Loucy (cell line): ENCODE data around the gene SORBS1.

ENCODE experiments used
- EZH2phosphoT487 ChIP-seq: fragments of 200-600 bp; IDR thresholded peaks from 2 replicates; pipeline ENCODE4 v1.6.1; 2018; ENCODE audit warnings: antibody characterized with exemption, mild to moderate bottlenecking, moderate library complexity, borderline replicate concordance
- TF ChIP-seq, protein P1 (sequence below): fragments of 200-600 bp; sonication (generic); conservative IDR thresholded peaks from 2 replicates; pipeline ENCODE4 v1.5.1; 2014; ENCODE audit warnings: mild to moderate bottlenecking, antibody characterized with exemption, low read length

DNA sequence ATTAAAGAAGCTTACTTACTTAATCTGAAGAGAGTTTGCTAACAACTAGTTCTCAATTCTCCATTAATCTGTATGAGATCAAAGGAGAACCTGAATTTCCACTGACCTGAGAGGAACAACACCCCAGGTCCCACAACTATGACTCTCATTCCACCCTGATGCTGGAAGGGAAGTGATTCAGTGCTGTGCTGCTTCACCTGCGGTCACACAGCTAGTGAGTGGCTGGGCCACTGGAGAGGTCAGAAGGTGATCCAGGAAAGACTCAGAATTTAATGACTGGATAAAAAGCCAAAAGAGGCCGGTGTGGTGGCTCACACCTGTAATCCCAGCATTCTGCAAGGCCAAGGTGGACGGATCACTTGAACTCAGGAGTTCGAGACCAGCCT is 23.6 kb downstream of the SORBS1 start:
- TF ChIP-seq, protein P1, sequence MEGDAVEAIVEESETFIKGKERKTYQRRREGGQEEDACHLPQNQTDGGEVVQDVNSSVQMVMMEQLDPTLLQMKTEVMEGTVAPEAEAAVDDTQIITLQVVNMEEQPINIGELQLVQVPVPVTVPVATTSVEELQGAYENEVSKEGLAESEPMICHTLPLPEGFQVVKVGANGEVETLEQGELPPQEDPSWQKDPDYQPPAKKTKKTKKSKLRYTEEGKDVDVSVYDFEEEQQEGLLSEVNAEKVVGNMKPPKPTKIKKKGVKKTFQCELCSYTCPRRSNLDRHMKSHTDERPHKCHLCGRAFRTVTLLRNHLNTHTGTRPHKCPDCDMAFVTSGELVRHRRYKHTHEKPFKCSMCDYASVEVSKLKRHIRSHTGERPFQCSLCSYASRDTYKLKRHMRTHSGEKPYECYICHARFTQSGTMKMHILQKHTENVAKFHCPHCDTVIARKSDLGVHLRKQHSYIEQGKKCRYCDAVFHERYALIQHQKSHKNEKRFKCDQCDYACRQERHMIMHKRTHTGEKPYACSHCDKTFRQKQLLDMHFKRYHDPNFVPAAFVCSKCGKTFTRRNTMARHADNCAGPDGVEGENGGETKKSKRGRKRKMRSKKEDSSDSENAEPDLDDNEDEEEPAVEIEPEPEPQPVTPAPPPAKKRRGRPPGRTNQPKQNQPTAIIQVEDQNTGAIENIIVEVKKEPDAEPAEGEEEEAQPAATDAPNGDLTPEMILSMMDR = no peak
- no peak for TF ChIP-seq EZH2phosphoT487
